ENCODE data around the gene IL6R. TPM values are rescaled to one million over a fixed set of nuclear protein-coding genes. Genes with fewer than 3 reads are reported as not detected.

IL6R gene
- total RNA-seq, 2 donors from 2014 or later = 11.8 to 21.8 TPM

DNA sequence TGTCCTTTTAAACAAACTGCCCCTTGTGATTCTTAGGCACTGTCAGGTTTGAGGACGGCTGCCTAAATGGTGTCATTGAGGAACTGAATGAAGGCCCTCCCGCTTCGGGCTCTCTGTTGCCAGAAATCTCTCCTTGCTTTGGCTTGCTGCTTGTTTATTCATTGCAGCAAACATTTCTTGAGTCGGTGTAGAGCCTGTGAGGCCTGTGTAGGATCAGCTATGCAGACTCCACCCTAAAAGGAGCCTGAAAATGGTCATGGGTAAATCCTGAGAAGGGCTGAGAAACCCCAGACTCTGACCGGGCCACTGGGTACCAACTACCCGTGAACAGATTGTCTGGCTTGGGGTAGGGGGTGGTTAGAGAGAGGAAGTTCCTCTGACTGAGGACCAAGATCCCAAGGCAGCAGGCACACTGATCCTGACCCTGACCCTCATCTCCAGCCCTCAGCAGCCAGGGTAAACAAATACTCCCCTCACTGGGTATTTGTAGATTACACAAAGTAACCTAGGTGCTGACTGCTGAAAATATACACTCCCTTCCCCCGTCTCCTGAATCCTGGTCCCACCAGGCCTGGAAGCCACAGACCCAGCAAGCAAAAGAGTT is 3.1 kb downstream of the IL6R start:
- Histone ChIP-seq H3K27ac (peak overlapping the region; percentile 96 to 99), H3K36me3 (no peaks in the 10 kb centered on the region), H3K4me3 (peak overlapping the region in 1 of 2 donors; percentile 77), H3K4me1 (peaks cover 0 to 56% of the 10 kb centered on the region in 2 donors), H3K27me3 (no peaks in the 10 kb centered on the region), H3K9me3 (no peaks in the 10 kb centered on the region)
- no peak for DNase-seq (ENCODE audit: low spot score)
- TF ChIP-seq, protein P1, sequence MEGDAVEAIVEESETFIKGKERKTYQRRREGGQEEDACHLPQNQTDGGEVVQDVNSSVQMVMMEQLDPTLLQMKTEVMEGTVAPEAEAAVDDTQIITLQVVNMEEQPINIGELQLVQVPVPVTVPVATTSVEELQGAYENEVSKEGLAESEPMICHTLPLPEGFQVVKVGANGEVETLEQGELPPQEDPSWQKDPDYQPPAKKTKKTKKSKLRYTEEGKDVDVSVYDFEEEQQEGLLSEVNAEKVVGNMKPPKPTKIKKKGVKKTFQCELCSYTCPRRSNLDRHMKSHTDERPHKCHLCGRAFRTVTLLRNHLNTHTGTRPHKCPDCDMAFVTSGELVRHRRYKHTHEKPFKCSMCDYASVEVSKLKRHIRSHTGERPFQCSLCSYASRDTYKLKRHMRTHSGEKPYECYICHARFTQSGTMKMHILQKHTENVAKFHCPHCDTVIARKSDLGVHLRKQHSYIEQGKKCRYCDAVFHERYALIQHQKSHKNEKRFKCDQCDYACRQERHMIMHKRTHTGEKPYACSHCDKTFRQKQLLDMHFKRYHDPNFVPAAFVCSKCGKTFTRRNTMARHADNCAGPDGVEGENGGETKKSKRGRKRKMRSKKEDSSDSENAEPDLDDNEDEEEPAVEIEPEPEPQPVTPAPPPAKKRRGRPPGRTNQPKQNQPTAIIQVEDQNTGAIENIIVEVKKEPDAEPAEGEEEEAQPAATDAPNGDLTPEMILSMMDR (IDR thresholded peaks at IDR 0.05) = no peak

DNA sequence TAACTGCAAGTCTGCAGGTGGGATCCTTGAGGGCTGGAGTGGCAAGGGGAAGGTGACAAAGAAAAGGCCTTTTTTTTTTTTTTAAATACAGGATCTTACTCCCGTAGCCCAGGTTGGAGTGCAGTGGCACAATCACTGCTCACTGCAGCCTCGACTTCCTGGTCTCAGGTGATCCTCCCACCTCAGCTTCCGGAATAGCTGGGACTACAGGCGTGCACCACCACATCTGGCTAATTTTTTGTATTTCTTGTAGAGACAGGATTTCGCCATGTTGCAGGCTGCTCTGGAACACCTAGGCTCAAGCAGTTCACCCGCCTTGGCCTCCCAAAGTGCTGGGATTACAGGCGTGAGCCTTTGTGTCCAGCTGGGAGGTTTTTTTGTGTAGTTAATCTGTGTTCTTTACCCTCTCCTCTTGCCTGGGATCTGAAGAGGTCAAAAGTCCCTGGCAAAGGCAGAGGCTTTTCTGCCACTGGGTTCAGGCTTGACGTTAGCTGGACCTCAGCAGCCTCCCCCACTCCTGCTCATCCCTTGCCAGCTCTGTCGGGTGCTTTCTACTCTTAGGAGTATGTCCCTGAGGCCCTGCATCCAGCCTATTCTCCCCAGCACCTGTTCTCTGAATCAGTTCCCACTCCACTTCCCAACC is 5.2 kb downstream of the IL6R start:
- TF ChIP-seq, protein P1 (IDR thresholded peaks at IDR 0.05) = no peak
- Histone ChIP-seq H3K9me3 (no peaks in the 10 kb centered on the region), H3K4me3 (no peak overlapping the region), H3K27ac (peak overlapping the region in 1 of 2 donors; percentile 16), H3K4me1 (peaks cover 0 to 62% of the 10 kb centered on the region in 2 donors), H3K27me3 (no peaks in the 10 kb centered on the region), H3K36me3 (no peaks in the 10 kb centered on the region)
- DNase-seq (ENCODE audit: low spot score) = no peak

DNA sequence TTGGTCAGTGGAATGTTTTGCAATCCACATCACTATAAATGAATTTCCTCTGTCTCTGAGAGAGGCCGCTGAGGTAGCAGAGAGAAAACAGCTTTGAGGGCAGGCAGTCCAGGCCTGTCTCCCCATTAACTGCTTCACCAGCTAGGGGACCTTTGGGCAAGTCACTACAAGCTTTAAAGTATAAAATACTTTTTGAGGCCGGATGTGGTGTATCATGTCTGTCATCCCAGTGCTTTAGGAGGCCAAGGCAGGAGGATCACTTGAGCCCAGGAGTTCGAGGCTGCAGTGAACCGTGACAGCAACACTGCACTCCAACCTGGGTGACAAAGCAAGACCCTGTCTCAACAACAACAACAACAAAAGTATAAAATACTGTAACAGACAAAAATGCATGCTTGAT is 6.4 kb downstream of the IL6R start:
- Histone ChIP-seq H3K4me3 (no peak overlapping the region), H3K27me3 (no peaks in the 10 kb centered on the region), H3K27ac (no peak overlapping the region), H3K9me3 (no peaks in the 10 kb centered on the region), H3K36me3 (no peaks in the 10 kb centered on the region), H3K4me1 (peaks cover 0 to 65% of the 10 kb centered on the region in 2 donors)
- no peak for DNase-seq (ENCODE audit: low spot score)
- TF ChIP-seq, protein P1 (IDR thresholded peaks at IDR 0.05) = no peak

DNA sequence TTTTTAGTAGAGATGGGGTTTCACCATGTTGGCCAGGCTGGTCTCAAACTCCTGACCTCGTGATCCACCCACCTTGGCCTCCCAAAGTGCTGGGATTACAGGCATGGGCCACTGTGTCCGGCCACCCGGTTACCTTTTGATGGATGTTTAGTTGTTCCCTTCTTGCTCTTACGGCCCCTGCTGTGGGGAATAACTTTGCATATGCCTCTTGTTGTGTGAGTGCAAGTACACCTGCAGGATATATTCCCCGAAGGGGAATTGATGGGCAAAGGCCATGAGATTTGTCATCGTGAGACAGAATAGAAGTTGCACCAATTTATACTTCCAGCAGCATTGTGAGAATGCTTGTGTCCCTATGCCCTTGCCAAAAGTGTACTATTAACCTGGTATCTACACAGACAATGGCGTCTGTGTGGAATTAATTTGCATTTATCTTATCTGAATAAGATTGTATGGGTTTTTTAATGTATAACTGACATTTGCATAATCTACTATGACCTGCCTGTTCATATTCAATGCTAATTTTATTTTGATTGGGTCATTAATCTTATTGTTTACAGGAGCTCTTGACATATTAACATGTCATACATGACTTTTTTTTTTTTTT is 8.1 kb downstream of the IL6R start:
- no peak for DNase-seq (ENCODE audit: low spot score)
- H3K4me3 ChIP-seq = no peak overlapping the region
- H3K27ac ChIP-seq = no peak overlapping the region

DNA sequence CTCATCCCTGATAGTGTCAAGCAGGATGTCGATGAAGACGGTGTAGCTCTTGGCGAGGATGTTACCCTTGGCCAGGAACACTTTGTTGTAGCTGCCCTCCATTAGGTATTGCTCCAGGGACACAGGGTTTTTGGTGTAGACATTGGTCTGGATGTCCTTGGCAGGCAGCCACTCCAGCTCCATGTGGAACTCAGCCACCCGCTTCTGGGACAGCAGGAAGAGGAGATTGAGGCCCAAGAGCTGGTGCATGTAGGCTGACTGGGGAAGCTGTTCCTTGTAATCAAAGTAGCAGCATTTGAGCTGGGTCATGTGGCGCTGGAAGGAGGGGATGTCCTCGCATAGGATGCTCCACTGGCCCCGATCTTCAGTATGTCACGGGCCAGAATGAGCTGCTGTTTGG is 9.5 kb downstream of the IL6R start:
- Histone ChIP-seq H3K36me3 (no peaks in the 10 kb centered on the region), H3K9me3 (no peaks in the 10 kb centered on the region), H3K4me3 (no peak overlapping the region), H3K4me1 (peaks cover 0 to 66% of the 10 kb centered on the region in 2 donors), H3K27ac (peak overlapping the region; percentile 47 to 73), H3K27me3 (no peaks in the 10 kb centered on the region)
- TF ChIP-seq, protein P1 (IDR thresholded peaks at IDR 0.05) = no peak
- DNase-seq (ENCODE audit: low spot score) = no peak

More for the DNA sequence above, 8.1 kb downstream of the IL6R start:
- no peaks in the 10 kb centered on the region for H3K9me3 ChIP-seq
- H3K27me3 ChIP-seq = no peaks in the 10 kb centered on the region
- TF ChIP-seq, protein P1 (IDR thresholded peaks at IDR 0.05) = no peak
- peaks cover 0 to 64% of the 10 kb centered on the region in 2 donors for H3K4me1 ChIP-seq
- H3K36me3 ChIP-seq = no peaks in the 10 kb centered on the region

Data from right atrium auricular region (tissue), 2 donors.